Measurements from ENCODE around the gene TVP23C.

Gene TVP23C

DNA sequence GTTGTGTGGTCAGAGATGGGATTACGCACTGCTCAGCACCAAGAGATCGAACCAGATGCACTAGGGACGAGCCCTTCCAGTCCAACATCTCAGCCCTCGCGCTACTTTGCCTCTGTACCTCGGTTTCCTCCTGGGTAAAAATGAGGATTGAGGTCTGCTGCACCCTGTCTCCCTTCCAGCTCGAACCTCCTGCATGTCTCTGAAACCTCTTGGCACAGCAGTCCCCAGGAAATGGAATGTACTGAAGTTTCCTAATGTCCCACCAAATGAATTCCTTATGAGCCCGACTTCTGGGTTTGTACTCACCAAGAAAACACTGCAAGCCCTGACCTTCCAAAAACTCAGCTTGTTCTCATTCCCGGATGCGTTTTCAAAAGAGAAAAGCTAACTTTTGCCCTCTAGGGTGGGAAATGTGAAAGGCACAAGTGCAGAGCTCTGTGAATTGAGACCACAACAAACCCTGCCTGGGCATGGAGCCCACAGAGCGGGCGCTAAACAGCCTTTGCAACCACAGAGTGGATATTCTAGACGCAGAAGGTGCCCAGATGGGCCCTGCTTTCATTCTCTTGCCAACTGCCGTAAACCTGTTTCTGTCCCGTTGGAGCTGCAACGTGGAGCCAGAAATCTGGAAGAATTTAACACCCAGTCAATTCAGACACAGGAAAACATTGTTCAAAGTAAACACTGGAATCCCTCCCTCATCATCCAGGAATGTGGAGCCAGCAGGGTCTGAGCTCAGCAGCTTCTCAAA is 106.1 kb downstream of the TVP23C start:
- DNase-seq (ENCODE audit: low spot score): no peak
- Histone ChIP-seq H3K27ac (peak overlapping the region; percentile 48 to 66), H3K4me3 (peak overlapping the region; percentile 23)
- TF ChIP-seq, protein P1, sequence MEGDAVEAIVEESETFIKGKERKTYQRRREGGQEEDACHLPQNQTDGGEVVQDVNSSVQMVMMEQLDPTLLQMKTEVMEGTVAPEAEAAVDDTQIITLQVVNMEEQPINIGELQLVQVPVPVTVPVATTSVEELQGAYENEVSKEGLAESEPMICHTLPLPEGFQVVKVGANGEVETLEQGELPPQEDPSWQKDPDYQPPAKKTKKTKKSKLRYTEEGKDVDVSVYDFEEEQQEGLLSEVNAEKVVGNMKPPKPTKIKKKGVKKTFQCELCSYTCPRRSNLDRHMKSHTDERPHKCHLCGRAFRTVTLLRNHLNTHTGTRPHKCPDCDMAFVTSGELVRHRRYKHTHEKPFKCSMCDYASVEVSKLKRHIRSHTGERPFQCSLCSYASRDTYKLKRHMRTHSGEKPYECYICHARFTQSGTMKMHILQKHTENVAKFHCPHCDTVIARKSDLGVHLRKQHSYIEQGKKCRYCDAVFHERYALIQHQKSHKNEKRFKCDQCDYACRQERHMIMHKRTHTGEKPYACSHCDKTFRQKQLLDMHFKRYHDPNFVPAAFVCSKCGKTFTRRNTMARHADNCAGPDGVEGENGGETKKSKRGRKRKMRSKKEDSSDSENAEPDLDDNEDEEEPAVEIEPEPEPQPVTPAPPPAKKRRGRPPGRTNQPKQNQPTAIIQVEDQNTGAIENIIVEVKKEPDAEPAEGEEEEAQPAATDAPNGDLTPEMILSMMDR (IDR thresholded peaks at IDR 0.05): no peak

DNA sequence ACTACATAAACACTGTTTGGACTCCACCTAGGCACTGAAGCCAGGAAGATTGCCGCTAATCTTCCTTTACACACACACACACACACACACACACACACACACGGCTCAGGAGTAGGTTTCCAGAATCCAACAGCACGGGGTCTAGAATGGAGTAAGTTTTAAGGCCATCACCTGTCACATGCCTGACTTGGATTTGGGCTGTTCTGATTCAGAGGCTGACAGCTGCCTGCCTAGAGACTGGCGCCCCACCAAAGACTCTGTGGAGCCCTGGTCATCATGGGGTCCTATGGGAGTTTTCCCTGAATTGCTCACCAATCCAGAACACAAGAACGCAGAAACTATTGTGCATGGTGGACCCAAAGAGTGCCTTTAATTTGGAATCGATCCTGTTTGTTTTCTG is 106.8 kb downstream of the TVP23C start:
- DNase-seq (ENCODE audit: low spot score): no peak

DNA sequence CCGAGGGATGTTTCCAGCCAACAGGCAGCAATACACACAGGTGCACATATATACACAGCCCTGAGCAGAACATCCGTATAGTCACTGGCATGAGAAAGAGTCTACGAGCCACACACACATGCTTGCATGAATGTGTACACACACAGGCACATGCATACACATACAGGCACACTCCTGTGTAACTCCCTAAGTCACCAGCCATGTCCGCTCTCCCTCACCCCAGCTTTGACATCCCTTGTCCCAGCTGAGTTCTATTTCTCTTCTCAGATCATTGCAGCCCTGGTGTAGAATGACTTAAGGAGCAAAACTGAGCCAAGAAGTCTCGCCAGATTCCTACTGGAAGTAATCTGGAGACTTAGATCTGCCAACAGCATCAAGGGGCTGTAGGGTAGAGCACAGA is 108.9 kb downstream of the TVP23C start:
- TF ChIP-seq, protein P1 (IDR thresholded peaks at IDR 0.05): no peak
- H3K27ac ChIP-seq: no peak overlapping the region
- DNase-seq (ENCODE audit: low spot score): no peak
- H3K4me3 ChIP-seq: no peak overlapping the region

More for the DNA sequence above, 106.8 kb downstream of the TVP23C start:
- Histone ChIP-seq H3K27ac (peak overlapping the region in 1 of 2 donors; percentile 66), H3K4me3 (peak overlapping the region; percentile 23)
- TF ChIP-seq, protein P1 (IDR thresholded peaks at IDR 0.05): no peak

DNA sequence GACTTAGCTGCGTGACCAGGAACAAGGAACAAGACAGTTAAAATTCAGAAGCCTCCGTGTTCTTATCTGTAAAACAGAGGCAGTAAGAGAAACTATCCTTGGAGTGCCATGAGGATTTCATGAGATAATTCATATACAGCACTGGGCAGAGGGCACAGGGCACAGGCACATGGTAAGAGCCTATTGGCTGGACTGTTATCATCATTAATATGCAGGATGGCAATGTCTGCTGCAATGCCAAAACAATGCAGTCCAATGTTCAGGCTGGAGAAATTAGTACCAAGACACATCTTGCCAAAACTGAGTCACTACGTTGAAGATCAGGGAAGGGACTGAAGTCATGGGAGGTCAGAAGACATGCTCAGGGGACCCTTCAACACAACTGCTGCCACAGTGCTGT is 109.5 kb downstream of the TVP23C start:
- no peak for DNase-seq (ENCODE audit: low spot score)
- Histone ChIP-seq H3K4me3 (no peak overlapping the region), H3K27ac (no peak overlapping the region)
- TF ChIP-seq, protein P1 (IDR thresholded peaks at IDR 0.05): no peak

GRCh38 chr17:15453246-15453645 is 110.0 kb downstream of the TVP23C start:
- H3K27ac ChIP-seq: no peak overlapping the region
- H3K4me3 ChIP-seq: no peak overlapping the region
- TF ChIP-seq, protein P1 (IDR thresholded peaks at IDR 0.05): no peak
- DNase-seq (ENCODE audit: low spot score): no peak

DNA sequence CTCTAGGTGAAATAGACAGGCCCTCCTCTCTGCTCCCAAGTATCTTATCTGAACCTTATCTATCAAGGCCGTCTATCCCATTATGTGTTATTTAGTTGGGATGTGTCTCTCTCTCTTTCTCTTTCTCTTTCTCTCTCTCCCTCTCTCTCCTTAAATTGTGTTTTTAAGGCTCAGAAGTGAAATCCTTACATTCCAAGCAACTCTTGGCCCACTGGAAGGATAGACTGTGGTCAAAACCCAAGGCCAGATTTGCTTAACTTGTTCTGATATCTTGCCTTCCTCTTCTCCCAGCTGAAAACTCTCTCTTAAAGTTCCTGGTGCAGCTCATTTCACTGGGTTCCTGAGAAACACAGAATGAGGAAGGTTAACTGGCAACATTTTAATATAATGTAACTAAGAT is 110.5 kb downstream of the TVP23C start:
- no peak overlapping the region for H3K27ac ChIP-seq
- TF ChIP-seq, protein P1 (IDR thresholded peaks at IDR 0.05): no peak
- DNase-seq (ENCODE audit: low spot score): no peak
- H3K4me3 ChIP-seq: no peak overlapping the region

All from coronary artery (tissue), 2 donors.